GM08714 (cell line): Measurements from ENCODE around the gene HNRNPA1.
A peak's percentile ranks its signal among the peaks of the same experiment; 100 is the strongest.

Experiments used
- H3K4me3 ChIP-seq: fragments of 200-500 bp; sonication (Bioruptor generic); 2 replicates; pipeline ENCODE4 v1.5.1; 2014; ENCODE audit warnings: mild to moderate bottlenecking, low read length, inconsistent platforms
- ZNF274 ChIP-seq: IDR thresholded peaks from 2 replicates; pipeline ENCODE4 v1.6.1; 2012; ENCODE audit warnings: mild to moderate bottlenecking, low read depth, low read length

HNRNPA1 gene

DNA sequence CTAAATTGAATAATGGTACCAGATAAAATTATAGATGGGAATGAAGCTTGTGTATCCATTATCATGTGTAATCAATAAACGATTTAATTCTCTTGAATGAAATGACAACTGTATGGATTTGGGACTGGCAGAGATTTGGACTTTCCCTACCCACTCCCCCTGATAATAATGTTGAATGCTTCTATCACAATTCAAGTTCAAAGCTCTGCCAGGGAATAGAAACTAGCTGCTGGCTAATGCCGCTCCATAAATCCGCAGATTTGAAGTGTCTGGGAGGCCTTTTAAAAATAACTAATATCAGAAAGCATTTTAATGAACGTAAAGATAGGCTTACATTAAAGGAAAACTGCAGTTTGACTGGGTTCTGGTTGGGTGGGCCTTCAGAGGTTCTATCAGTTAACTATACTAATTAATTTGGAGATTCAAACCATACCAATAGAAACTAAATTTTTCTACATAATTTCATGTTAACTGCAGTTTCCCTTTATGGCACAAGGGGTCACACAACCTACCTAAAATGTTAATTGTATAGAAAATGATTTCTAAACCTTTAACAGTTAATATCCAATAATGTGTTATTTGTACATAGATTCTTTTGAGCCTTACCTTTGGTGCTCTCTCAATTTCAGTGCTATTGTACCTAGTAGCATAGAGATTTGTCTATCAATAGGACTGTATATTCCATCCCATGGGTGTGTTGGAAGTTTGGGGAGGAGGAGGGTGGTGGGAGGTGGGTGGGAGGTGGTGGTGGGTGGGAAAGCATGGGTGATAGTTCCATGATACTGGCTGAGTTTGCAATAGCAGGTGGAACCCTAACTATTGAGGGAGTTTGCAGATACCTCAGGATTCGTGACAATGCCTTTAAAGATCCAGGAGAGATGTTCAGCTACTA lies 4.9 kb downstream of the HNRNPA1 start:
- H3K4me3 ChIP-seq: 0 out of 2 replicates have a peak overlapping the region, but pooled peaks have one; percentile 26
- no peak for TF ChIP-seq ZNF274

DNA sequence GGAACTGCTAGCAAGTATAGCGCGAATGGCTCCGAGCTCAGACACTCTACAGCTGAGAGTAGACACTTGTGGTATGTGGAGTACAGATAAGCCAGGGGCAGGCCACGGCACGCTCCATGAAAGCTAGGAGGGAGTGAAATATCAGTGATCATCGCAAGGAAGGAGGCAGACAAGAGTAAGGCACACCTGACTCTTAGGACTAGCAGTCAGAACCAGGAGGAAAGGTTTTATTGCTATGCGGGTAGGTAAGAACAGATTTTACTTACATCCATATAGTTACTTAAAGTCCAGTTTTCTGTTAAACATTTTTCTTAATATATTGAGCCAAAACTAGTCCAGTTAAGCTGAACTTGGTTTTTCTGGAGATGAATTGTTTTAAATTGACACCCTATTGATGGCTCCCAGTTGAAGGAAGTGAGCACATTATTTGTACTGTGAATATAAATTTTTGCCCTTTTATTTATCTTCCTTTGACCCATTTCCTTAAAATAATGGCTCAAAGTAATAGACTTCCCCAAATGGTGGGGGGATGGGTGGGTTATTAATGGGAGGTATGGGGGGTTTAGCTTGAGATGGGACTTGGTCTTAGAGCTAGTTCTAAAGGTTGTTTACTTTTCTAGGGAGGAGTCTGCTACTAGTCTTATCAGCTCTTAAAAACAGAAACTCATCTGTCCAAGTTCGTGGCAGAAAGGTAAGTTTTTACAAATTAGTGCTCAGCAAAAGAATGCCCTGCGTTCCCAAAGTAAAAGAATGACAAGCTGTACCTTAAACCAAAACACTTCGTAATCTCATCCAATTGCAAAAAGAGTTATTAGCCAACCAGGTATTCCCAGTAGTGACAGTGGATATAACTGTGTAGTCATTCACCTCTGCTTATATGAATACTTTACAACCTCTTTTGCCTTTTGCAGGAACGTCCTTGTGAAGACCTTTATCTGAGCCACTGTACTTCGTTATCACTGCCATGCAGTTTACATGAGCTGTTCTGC lies 5.8 kb downstream of the HNRNPA1 start:
- no peak for TF ChIP-seq ZNF274
- H3K4me3 ChIP-seq: no peak overlapping the region

DNA sequence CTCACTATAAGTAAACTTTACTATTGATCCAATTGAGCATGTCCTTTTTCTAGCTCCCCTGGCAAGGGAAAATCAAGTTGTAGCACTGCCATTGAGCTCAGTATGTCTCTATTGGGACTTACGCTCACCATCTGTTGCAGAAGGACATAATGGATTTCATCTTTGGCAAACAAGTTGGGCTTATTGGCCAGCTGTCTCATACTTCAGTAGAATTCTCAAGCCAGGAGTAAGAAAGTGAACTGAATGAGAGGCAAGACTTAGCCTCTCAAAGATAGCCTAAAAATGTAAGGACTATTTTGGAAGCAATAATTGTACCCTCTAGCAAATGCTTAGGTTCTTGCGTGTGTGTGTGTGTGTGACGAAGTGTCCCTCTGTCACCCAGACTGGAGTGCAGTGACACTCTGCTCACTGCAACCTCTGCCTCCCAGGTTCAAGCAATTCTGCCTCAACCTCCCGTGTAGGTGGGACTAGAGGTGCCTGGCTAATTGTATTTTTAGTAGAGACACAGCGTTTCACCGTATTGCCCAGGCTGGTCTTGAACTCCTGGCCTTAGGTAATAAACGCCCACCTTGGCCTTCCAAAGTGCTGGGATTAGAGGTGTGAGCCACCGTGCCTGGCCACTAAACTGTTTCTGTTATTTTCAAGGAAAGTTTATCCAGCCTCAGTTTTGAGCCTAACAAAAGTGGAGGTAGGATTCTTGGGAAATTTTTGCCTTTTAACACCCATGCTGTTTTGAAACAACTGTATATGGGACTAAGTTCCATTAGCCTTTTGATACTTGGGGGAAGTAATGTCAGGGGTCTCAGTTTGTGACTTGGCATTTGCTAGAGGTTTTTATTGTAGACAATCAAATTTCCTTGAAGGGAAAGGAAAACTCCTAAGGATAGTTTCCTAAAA lies 7.0 kb downstream of the HNRNPA1 start:
- no peak overlapping the region for H3K4me3 ChIP-seq
- TF ChIP-seq ZNF274: no peak

DNA sequence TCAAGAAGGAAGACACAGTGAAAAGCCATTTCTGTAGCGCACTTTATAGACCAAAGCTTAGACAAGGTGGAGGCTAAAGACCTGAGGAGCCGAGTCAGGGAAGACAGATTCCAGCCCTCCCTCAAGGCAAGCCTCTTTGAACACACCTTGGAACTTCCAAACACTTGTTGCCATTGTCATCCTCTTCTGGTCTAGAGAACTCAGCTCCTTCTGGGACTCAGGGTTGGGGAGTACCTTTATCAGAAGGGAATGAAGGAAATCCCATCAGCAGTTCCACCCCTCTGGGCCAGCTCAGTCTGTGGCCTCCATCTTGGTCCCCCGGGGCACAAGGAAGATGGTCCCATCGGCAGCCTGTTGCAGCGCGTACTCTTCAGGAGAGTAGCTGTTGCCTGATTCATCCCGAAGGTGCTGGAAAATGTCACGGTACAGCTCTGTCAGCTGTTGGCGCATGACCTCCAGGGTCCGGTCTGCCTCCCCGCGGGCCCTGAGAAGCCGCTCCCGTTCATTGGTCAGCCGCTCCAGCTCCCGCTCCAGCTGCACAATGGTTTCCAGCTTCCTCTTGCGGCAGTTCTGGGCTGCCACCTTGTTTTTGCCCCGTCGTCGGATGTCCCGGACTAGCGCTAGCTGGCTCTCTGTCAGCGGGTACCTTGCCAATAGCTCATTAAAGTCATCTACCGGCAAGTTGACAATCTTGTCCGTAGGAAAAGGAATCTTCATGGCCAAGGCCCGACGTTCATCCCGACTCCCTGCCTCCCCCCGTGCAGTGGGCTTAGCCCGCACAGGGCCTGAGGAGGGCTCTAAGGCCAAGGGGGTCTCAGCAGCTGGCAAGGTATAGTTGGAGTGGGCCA lies 11.8 kb downstream of the HNRNPA1 start:
- no peak for TF ChIP-seq ZNF274
- H3K4me3 ChIP-seq: no peak overlapping the region

DNA sequence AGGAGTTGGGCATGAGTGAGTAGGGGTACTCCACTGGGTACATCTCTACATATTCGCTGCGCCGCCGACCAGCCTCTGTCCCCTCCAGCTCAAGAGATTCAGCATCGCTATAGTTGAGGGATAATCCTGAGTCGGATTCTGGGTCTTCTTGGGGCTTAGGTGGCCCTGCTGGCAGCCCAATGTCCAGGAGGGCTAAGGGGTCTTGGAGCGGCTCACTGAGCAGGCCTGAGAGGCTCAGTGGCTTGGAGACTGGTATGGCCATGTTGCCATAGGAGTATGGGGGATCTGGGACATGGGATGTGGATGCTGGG lies 12.4 kb downstream of the HNRNPA1 start:
- no peak for TF ChIP-seq ZNF274
- H3K4me3 ChIP-seq: no peak overlapping the region

DNA sequence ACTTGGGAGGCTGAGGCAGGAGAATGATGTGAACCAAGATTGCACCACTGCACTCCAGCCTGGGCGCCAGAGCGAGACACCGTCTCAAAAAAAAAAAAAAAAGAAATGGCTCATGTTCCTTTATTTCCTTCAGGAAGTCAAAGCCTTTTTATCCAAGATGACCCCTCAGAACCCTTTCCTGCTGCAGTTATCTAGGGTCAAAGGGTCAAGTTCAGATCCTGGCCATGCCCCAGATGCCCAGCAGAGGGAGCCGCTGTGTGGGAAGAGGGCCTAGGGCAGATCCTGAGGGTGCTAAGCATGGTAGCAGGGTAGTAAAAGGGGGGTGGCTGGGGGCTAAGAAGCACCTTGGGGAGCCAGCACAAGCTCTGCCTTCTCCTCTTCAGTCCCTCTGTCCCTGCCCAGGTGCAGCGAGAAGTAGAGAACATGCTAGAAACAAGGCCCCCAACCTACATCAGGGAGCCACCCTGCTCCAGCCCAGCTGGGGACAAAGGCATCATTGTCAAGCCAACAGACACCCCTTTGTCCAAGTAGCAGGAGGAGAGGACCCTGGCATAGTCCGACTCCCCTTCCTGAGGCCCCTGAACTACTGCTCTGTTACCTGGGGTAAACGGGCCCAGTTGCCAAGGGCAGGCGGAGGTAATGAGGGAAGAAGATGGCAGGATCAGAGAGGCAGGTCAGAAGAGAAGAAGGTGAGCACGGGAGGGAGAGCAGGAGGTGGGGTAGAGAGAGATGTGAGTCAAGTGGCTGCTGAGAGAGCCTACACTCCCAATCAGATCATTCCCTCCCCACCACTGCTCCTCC lies 13.8 kb downstream of the HNRNPA1 start:
- TF ChIP-seq ZNF274: no peak
- no peak overlapping the region for H3K4me3 ChIP-seq

DNA sequence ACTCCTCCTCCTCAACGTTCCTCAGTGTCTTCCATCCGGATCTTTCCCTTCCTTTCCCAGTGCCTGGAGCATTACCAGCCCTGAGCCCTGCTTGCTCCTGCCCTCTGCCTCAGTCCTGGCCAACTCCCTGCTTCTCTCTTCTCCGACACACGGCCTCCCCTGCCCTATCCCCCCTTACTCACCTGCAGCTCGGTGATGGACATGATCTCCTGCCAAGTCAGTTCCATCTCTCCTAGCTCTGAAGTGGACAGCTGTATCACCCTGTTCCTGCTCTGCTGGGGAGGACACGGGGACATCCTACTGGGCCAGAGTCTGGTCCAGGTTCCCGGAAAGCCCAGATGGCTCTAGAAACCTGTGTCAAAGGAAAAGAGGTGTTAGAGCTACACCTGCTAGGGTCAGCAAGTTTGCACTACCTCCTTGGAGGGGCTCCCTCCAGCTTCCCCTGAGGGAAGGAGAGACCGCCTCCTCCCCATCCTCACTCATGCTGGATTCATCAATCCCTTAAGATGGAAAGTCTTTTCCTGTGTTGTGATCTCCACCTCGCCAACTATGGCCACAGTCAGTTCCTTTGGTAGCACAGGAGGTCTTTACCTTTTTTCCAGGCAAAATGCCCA lies 14.5 kb downstream of the HNRNPA1 start:
- TF ChIP-seq ZNF274: no peak
- H3K4me3 ChIP-seq: no peak overlapping the region

DNA sequence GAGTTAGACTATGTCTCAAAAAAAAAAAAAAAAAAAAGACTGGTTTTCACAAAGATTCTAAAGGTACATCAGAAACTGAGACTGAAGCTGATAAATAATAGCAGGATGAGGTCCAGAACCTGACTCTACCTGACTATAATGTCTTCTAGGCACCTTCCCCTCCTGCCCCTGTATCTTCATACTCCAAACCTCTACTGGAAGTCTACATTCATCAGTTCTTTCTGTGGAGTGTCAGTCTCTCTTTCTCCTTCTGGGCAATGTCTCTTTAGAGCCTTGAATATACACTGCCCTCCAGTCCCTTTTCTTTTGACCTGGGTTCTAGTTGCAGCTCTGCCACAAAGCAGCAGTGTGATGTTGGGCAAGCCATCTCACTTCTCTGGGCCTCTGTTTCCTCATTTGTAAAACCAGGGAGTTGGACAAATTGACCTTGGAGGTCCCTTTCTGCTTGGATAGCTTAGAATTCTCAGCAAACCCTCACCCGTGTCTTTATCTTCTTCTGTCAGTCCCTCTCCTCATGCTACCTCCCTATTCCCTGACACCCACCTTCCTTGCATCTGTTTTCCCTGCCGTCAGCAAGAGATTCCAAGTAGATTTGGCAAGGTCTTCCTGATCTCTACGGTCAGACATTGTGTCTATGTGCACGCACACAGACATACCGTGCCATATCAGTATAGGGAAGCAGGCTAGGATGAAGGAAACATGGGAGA lies 16.0 kb downstream of the HNRNPA1 start:
- H3K4me3 ChIP-seq: no peak overlapping the region
- no peak for TF ChIP-seq ZNF274

DNA sequence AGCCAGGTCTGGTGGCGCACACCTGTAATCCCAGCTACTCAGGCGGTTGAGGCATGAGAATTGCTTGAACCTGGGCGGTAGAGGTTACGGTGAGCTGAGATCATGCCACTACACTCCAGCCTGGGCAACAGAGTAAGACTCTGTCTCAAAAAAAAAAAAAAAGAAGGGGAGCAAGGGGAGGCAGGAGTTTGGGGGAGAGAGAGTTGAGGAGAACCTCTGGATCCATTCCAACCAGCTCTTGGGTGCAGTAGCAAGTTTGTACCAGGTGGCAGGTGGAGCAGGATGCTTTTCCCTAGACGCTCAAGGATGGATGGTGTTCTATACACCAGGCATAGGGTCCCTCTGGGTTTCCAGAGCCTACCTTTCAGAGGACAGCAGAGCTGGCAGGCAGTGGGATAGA lies 18.4 kb downstream of the HNRNPA1 start:
- no peak overlapping the region for H3K4me3 ChIP-seq

DNA sequence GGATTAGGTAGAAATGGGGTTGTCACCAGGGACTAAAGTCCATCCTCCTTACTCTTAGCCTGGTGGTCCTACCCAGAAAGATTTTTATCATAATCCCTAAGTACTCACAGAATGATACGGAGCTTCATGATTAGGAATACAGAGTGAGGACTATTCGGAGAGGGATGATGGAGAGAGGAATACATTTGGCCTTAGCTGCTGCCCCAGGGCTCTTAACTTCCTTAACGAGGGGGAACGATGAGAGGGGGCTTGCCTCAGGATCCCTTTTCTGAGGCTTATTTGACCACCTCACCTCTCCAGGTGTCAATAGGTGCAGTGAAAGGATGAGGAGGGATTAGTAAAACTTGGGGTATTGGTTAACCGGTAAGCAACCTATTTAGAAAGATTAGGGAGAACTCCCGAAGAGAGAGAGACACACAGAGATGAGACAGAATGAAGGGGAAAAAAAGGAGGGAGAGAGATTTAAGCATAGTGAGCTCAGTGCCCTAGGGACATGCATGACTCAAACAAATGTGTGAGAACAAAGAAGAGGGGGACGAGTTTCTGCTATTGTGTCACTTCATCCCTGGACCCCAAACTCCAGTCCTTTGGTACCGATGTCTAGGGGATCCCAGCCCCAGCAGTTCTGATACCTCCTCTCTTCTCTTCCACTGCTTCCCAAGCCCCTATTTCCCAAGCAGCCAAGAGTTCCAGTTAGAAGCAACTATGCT lies 19.1 kb downstream of the HNRNPA1 start:
- no peak for TF ChIP-seq ZNF274
- no peak overlapping the region for H3K4me3 ChIP-seq

More for the DNA sequence above, 18.4 kb downstream of the HNRNPA1 start:
- no peak for TF ChIP-seq ZNF274

DNA sequence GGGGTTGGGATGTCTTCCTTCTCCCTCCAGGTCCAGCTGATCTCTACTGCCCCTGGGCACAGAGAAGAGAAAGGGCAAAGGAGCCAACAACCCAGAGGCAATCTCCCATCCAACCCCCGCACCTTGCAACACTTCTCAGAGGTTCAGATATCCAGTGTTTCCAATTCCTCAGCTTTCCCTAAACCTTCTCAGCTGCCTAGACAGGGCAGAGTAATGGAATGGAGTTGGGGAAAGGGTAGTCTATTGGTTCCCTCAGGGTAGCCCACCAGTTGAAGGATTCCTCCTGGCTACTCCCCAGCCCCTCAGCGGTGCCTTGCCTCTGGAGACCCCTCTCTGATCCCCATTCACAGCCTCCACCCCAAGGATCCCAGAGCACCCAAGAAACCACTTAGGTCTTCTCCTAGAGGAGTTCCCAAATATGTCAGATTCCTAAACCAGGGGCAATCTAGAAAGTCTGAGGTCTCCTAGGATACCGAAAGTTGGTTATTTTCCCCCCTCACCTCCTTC lies 19.8 kb downstream of the HNRNPA1 start:
- no peak overlapping the region for H3K4me3 ChIP-seq
- no peak for TF ChIP-seq ZNF274
